ENCODE data around the gene SMCHD1.
A peak's percentile ranks its signal among the peaks of the same experiment; 100 is the strongest.

Gene SMCHD1

GRCh38 chr18:2655178-2655953, at the start of gene SMCHD1:
SMCHD1 (plus strand) TSS chr18:2655726; CDS start chr18:2656076, 350 bp downstream.
- peak; percentile 88 to 89 for DNase-seq (ENCODE audit: low read depth in 1 of 2, low spot score in 1 of 2)

- DNase-seq (ENCODE audit: low read depth in 1 of 2, low spot score in 1 of 2), result no peak
These were observed 49.2 kb upstream of the SMCHD1 start for GRCh38 chr18:2606335-2606734.

DNA sequence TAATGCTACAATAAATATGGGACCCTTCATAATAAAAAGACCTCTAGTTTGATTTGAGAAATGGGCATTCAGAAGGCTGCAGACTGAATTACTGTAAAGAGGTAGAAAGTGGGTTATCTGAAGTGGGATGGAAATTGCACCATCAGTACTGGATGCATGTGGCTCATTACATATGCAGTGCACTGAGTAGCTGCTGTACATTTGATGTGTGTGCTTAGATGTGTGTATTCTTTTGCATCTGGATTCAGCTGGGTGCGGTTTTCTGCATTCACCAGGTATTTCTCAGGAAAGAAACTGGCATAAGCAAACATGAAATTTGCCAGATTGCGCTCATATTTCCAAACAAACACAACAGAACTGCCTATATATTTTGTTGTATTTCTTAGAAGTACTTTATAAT, 45.9 kb upstream of the SMCHD1 start:
- DNase-seq (ENCODE audit: low read depth in 1 of 2, low spot score in 1 of 2), result no peak

- no peak for DNase-seq (ENCODE audit: low read depth in 1 of 2, low spot score in 1 of 2)
These were observed 45.0 kb upstream of the SMCHD1 start for GRCh38 chr18:2610549-2610948.

DNA sequence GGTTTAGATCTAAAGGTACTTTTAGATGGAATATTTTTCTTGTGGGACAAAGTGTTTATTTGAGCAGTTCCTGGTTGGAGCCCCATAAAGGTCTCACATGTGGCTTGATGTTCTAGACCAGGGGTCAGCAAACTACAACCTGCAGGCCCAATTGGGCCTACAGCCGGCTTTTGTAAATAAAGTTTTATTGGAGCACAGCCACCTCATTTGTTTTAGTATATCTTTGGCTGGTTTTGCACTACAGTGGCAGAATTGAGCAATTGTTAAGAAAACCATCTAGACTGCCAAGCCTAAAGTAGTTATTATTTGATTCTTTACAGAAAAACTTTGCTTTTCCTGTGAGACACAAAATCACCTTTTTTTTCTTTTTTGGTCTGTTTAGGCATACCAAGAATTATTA, 42.5 kb upstream of the SMCHD1 start:
- no peak for DNase-seq (ENCODE audit: low read depth in 1 of 2, low spot score in 1 of 2)

DNA sequence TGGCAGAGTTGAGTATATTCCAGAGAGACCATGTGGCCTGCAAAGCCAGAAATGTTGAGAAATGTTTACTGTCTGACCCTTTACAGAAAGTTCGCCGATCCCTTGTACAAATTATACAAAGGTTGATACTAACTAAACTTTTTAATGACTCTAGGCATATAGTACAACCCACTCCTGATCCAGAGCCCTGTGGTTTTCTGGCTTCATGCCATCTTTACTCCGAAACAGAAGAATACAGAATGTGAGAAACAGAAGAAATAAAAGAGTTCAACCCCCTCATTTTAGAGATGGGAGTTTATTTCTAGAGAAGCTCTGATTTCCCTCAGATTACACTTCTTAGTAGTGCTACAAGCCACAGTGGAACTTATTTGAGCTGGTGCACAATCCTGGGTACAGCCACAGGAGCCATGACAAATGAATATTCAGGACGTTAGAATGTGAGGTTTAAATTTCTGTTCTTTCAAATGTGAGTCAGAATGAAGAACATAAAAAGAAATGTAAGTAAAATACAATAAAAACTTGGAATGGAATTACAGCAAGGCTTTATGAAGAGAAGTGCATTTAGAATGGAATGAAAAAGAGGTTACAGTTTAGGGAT, 38.0 kb upstream of the SMCHD1 start:
- no peak for DNase-seq (ENCODE audit: low read depth in 1 of 2, low spot score in 1 of 2)

DNA sequence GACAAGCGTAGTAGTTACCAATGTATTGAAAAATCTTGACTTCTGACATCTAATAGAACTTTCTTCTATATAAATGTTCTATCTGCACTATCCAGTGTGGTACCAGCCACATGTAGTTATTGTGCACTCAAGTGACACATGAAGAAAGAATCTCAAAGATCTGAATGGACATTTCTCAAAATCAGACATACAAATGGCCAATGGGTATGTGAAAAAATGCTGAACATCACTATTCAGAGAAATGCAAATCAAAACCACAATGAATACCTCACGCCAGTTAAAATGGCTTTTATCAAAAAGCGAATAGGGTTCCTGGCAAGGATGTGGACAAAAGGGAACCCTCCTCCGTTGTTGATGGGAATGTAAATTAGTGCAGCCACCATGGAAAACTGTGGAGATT, 37.5 kb upstream of the SMCHD1 start:
- no peak for DNase-seq (ENCODE audit: low read depth in 1 of 2, low spot score in 1 of 2)

DNA sequence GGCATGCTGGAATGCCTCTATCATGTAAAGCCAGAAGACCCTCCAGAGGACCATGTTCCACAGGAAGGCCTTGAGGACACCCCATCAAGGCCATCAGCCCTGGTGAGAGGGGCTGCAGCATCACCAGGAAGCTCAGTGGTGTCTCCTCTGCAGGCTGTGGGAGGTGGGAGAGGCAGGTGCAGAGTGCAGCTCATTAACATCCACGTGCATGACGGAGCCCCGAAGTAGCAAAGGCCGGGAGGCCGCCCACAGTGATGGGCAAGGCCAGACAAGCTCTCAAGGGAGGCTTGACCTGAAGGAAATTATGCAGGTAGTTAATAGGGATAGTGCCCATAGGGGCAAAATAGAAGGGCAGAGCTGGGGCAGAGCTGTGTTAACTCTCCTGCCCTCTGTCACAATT, 30.3 kb upstream of the SMCHD1 start:
- no peak for DNase-seq (ENCODE audit: low read depth in 1 of 2, low spot score in 1 of 2)

GRCh38 chr18:2627821-2628276, 27.7 kb upstream of the SMCHD1 start:
- no peak for DNase-seq (ENCODE audit: low read depth in 1 of 2, low spot score in 1 of 2)

DNA sequence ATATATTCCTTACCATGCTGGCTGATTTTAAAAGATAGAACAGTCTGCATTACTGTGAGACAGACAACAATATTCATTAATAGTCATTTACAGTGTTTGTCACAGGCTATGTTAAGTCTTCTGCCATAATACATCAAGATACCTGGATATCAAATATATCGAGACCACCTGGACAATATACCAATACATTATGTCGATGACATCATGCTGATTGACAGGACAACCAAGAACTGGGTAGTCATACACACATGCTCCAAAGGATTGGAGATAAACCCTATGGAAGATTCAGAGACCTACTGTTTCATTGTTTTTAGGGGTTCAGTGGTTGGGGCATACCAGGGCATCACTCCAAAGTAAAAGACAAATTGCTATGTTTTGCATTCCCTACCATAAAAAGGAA, 26.5 kb upstream of the SMCHD1 start:
- DNase-seq (ENCODE audit: low read depth in 1 of 2, low spot score in 1 of 2), result no peak

- no peak for DNase-seq (ENCODE audit: low read depth in 1 of 2, low spot score in 1 of 2)
These were observed 19.9 kb upstream of the SMCHD1 start for GRCh38 chr18:2635586-2635985.

GRCh38 chr18:2636126-2636631, 19.3 kb upstream of the SMCHD1 start:
- no peak for DNase-seq (ENCODE audit: low read depth in 1 of 2, low spot score in 1 of 2)

DNA sequence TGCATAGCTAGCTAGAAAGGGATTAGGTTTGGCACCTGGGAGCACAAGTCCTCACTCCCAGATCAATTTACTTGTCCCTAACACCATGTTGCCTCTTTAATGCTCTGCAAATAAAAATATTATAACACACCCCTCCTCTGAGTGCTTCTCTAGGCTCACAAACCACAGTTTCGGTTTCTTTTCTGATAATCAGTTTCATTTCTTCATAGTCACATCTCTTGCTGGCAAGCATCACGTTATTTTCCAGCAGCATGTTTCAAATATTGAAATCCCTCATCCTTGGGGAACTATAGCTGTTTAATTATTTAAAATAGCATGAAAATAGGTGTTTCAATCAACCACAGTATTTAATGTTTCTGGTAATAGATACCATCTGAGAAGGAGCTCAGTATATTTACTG, 13.9 kb upstream of the SMCHD1 start:
- DNase-seq (ENCODE audit: low read depth in 1 of 2, low spot score in 1 of 2), result peak in 1 of 2 donors; percentile 21

DNA sequence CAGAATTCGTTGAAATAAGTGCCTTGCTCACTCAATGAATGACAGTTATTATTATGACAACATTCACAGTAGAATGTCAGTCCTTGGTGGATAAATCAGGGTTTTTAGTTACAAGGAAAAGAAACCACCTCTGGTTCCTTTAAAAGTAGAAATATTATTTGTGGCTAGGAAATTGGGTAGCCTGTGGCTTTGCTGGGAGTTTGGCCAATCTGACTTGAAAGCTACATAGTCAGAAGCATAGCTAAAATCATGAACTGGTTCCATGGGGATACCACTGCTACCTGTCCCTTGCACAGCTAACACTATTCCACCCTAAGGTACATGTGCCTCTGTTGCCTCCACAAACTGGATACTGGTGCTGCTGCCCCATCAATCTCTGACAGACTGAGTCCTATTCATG, 12.8 kb upstream of the SMCHD1 start:
- DNase-seq (ENCODE audit: low read depth in 1 of 2, low spot score in 1 of 2), result no peak

DNA sequence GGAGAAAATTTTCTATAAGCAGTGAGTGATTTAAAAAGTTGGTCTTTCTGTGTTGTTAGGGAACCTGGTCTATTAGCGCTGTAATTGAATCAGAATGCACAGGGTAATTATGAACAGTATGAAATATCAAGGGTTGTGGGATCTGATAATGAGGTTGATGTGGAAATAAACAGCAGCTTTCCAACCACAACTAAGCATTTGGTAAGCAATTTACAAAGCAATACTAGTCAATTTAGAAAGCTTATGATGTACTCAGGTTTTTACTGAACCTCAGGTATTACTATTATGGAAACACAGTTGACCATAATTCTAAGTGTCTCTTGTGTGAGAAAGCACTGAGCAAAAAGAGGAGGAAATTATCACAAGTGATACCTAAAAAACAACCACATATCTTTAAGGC, 11.0 kb upstream of the SMCHD1 start:
- DNase-seq (ENCODE audit: low read depth in 1 of 2, low spot score in 1 of 2), result no peak

GRCh38 chr18:2651981-2652380, 3.5 kb upstream of the SMCHD1 start:
- no peak for DNase-seq (ENCODE audit: low read depth in 1 of 2, low spot score in 1 of 2)

- no peak for DNase-seq (ENCODE audit: low read depth in 1 of 2, low spot score in 1 of 2)
These were observed 2.1 kb upstream of the SMCHD1 start for GRCh38 chr18:2653467-2653866.

GRCh38 chr18:2654169-2654927, 1.2 kb upstream of the SMCHD1 start:
- DNase-seq (ENCODE audit: low read depth in 1 of 2, low spot score in 1 of 2), result no peak

DNA sequence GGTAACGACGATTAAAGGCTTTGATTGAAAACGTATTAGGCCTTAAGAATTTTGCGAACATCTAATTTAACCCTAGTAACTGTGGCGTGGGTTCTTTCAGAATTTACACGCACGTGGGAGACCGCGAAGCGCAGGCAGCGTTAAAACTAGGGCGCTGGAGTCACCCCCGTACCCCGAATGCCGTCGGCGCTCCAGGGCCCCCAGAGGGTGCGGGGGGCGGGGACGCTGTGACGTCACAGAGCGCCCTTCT, 673 bp upstream of the SMCHD1 start:
- DNase-seq (ENCODE audit: low read depth in 1 of 2, low spot score in 1 of 2), result peak in 1 of 2 donors; percentile 57

GRCh38 chr18:2655954-2656236, 369 bp downstream of the SMCHD1 start:
- no peak for DNase-seq (ENCODE audit: low read depth in 1 of 2, low spot score in 1 of 2)

DNA sequence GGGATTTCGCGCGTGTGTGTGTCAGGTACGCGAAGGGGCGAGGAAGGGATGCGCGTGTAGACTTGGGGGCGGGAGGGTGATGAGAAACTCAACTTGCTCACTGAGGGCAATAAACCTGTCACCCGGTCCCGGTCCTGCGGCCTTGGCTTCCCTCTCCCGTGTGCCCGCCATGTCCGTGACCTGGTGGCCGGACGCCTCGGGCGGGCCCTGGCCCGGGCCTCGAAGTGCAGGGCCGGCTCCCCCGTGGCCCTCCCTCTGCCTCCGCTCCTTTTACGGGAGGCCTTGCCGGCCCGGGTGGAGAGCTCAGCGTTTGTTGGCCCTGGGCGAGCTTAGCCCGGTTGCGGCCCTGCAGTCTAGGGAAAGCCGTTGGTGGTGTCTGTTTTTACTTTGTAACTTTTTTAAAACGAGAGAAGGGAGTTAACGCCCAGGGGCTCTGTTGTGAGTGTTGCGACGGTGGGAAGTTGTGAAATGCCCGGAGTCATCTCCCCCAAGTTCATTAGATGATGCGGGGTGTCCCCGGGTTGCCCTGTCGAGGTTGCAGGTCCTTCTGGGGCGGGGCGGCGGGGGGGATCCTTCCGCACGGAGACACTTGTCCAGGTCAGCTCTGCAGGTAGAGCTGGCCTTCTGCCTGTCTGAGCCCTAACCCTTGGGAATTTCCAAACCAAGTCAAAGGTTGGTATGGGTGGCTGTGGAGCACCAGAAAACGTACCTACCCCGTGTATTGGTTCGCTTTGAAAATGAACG, 883 bp downstream of the SMCHD1 start:
- peak in 1 of 2 donors; percentile 22 for DNase-seq (ENCODE audit: low read depth in 1 of 2, low spot score in 1 of 2)
